ENCODE measurements around the gene ATP7A.
"Not testable (repeated sequence)": the region's sequence is repeated elsewhere in the genome, so short reads cannot be mapped to it uniquely, and the experiment has no call there.

Gene ATP7A

GRCh38 chrX:78042601-78043000, 132.1 kb downstream of the ATP7A start:
- DNase-seq, result no peak

GRCh38 chrX:78046362-78046761, 135.9 kb downstream of the ATP7A start:
- DNase-seq, result no peak

- no peak for DNase-seq
Measured at GRCh38 chrX:78048052-78048451, 137.6 kb downstream of the ATP7A start.

- DNase-seq, result no peak
Measured at GRCh38 chrX:78063687-78064086, 153.2 kb downstream of the ATP7A start.

GRCh38 chrX:78064152-78064551, 153.7 kb downstream of the ATP7A start:
- DNase-seq, result no peak

DNA sequence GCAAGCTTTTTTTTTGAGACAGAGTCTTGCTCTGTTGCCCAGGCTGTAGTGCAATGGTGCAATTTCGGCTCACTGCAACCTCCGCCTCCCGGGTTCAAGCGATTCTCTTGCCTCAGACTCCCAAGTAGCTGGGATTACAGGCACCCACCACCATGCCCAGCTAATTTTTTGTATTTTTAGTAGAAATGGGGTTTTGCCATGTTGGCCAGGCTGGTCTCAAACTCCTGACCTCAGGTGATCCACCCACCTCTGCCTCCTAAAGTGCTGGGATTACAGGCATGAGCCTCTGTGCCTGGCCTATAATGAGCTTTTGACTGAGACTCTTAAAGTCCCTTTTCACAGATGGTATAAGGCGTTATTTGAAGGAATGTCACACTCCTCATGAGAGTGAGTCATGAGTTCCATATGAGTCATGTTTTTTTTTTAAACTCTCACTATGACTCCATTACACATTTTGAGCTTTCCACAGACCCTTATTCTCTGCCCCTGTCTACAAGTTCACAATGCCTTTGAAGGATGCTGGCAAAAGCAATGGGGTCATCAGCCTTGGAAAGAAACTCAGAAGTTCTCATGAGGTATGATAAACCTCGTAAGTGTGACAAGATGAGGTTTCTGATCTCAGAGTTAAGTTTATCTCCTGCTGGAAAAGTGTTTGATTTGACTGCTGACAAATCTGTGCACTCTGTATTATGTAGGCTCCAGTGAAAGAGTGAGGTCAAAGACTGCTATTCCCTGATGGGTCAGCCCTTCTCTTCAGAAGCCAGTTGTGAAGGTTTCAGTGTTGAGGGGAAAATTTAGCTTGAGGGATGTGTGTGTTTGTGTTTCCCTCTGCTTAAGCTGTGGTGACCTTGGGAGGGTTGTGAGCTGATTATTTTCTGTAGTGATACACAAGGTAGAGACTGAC, 154.5 kb downstream of the ATP7A start:
- not testable (repeated sequence) for DNase-seq

- DNase-seq, result no peak
Measured at GRCh38 chrX:78066110-78066509, 155.6 kb downstream of the ATP7A start.

GRCh38 chrX:78071331-78071730, 160.8 kb downstream of the ATP7A start:
- DNase-seq, result no peak

DNA sequence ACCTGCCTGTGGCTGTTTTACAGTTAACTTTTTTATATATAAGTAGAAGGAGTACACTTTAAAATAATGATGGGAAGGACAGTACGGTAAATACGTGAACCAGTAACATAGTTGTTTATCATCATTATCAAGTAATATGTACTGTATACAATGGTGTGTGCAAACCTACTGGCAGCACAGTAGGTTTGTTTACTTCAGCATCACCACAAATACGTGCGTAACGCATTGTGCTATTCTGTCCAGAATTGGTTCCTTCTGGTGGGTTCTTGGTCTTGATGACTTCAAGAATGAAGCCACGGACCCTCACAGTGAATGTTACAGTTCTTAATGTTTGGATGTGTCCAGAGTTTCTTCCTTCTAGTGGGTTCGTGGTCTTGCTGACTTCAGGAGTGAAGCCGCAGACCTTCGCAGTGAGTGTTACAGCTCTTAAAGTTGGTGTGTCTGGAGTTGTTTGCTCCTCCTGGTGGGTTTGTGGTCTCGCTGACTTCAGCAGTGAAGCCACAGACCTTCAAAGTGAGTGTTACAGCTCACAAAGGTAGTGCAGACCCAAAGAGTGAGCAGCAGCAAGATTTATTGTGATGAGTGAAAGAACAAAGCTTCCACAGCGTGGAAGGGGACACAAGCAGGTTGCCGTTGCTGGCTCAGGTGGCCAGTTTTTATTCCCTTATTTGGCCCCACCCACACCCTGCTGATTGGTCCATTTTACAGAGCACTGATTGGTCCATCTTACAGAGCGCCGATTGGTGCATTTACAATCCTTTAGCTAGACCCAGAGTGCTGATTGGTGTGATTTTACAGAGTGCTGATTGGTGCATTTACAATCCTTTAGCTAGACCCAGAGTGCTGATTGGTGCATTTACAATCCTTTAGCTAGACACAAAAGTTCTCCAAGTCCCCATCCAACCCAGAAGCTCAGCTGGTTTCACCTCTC, 162.9 kb downstream of the ATP7A start:
- DNase-seq, result not testable (repeated sequence)

DNA sequence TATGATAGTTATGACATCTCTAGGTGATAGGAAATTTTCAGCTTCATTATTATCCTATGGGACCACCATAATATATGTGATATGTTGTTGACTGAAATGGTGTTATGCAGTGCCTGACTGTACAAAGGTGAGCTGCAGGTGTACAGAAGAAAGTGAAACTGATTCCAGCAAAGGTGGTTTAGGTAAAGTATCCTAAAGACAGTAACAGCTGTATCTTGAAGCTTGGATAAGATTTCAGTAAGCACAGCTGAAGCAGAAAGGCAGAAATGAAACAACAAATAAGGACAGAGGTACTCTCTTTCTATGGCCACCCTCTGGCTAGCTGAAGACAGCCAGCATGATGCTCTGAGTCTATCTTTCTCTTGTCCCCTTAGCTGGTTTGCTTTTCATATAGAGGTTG, 163.6 kb downstream of the ATP7A start:
- no peak for DNase-seq

- no peak for DNase-seq
Measured at GRCh38 chrX:78075787-78076389, 165.4 kb downstream of the ATP7A start.

DNA sequence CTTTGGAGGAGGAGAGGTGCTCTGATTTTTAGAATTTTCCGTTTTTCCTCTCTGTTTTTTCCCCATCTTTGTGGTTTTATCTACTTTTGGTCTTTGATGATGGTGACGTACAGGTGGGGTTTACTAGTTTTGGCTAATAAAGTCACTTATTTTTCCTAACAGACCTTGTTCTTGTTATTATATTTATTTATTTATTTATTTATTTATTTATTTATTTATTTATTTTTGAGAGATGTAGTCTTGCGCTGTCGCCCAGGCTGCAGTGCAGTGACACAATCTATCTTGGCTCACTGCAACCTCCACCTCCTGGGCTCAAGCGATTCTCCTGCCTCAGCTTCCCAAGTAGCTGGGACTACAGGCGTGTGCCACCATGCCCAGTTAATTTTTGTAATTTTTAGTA, 170.9 kb downstream of the ATP7A start:
- not testable (repeated sequence) for DNase-seq

GRCh38 chrX:78092296-78092695, 181.8 kb downstream of the ATP7A start:
- DNase-seq, result no peak

DNA sequence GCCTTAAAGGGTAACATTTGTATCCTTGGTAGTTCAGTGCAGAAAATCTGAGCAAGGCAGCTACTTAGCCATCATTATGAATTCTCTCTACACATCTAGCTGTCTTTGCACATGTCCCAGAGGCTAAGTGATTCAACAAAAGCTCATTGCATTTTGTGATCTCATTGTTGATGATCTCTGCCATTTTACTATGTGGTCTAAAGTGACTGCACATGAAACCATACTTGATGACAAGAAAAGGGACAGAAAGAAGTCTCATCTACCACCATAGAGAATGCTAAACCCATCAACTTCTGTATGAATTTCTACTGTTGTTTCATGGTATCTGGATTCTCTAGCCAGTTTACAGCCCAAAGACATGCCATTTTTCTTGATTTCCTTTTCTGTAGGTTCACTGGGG, 187.6 kb downstream of the ATP7A start:
- no peak for DNase-seq
